ENCODE measurements around the gene LMO7. TPM values are rescaled to one million over a fixed set of nuclear protein-coding genes. Genes with fewer than 3 reads are reported as not detected.
A peak's percentile ranks its signal among the peaks of the same experiment; 100 is the strongest.

The LMO7 gene
- total RNA-seq, 1 experiment from 2014 or later = 20.4 TPM

DNA sequence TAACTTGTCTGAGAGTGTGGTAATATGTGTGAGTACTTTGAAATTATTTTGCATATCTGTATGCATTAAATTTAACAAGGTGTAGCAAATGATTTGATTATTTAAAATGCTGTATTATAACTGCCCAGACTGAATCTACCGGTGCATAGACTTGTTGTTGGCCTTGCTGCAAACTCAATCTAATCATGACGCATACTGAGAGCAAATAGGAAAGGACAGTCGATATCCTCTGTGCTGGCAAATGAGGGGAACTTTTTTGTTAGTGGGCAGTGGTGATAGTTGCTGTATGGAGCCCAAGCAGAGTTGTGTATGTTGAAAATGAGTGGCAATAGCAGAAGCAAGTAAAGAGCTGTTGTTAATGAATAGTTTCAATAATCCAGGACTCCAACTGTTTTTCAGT, 127.4 kb downstream of the LMO7 start:
- H2AK5ac ChIP-seq (ENCODE audit: insufficient read length, low read length) = no peak overlapping the region
- no peak overlapping the region for H3K27ac ChIP-seq (ENCODE audit: insufficient read length, low read depth, low read length)
- H2BK20ac ChIP-seq (ENCODE audit: low read depth, low read length, poor library complexity, severe bottlenecking) = no peak overlapping the region
- Mint-ChIP-seq H3K27ac (peak overlapping the region in 1 of 3 experiments; percentile 40; a peak in 1 of 7 replicates), H3K4me1 (peaks cover 0 to 15% of the 10 kb centered on the region in 2 experiments; a peak in 2 of 4 replicates), H3K27me3 (ENCODE audit: low read depth) (no peaks in the 10 kb centered on the region), H3K9me3 (no peaks in the 10 kb centered on the region; a peak in 1 of 5 replicates), H3K4me3 (no peak overlapping the region), H3K36me3 (ENCODE audit: insufficient read depth in 1 of 3, low read depth in 3 of 3) (peaks cover 0 to 3% (median 3%) of the 10 kb centered on the region in 3 experiments; a peak in 4 of 7 replicates)
- no CpG with 5 or more reads among the region's 3 CpGs for whole genome bisulfite sequencing (ENCODE audit: extremely low coverage, insufficient read length, low lambda C conversion rate)
- H3K9me3 ChIP-seq (ENCODE audit: control insufficient read depth, low read depth, low read length) = no peaks in the 10 kb centered on the region
- H2BK12ac ChIP-seq (ENCODE audit: insufficient read length, low read depth, low read length) = no peak overlapping the region
- no peak overlapping the region for H3K9ac ChIP-seq (ENCODE audit: extremely low read depth, insufficient read length, low read length)
- H3K4me1 ChIP-seq (ENCODE audit: insufficient read depth, low read length) = no peaks in the 10 kb centered on the region
- no peak overlapping the region for H3K14ac ChIP-seq (ENCODE audit: insufficient read depth, low read length)
- no peak overlapping the region for H3K4ac ChIP-seq (ENCODE audit: low read depth, low read length)
- no peaks in the 10 kb centered on the region for H3K79me2 ChIP-seq (ENCODE audit: insufficient read depth, low read length)
- no peak overlapping the region for H2BK120ac ChIP-seq (ENCODE audit: low read depth, low read length, poor library complexity, severe bottlenecking)
- H4K8ac ChIP-seq (replicated peaks; ENCODE audit: insufficient read length, low read depth, low read length) = no peak overlapping the region
- H4K20me1 ChIP-seq (ENCODE audit: control insufficient read depth, insufficient read depth, insufficient read length) = no peaks in the 10 kb centered on the region
- no peak overlapping the region for H3K4me2 ChIP-seq (ENCODE audit: insufficient read depth, insufficient read length, low read length)
- DNase-seq = no peak
- no peaks in the 10 kb centered on the region for H3K79me1 ChIP-seq (ENCODE audit: insufficient read depth, low read depth, low read length, poor library complexity, severe bottlenecking)
- no peak overlapping the region for H4K91ac ChIP-seq (ENCODE audit: insufficient read length, low read depth, low read length)
- H2BK15ac ChIP-seq (ENCODE audit: low read depth, low read length) = no peak overlapping the region
- H4K5ac ChIP-seq (ENCODE audit: insufficient read length, low read depth, low read length) = no peak overlapping the region
- TF ChIP-seq, protein P1, sequence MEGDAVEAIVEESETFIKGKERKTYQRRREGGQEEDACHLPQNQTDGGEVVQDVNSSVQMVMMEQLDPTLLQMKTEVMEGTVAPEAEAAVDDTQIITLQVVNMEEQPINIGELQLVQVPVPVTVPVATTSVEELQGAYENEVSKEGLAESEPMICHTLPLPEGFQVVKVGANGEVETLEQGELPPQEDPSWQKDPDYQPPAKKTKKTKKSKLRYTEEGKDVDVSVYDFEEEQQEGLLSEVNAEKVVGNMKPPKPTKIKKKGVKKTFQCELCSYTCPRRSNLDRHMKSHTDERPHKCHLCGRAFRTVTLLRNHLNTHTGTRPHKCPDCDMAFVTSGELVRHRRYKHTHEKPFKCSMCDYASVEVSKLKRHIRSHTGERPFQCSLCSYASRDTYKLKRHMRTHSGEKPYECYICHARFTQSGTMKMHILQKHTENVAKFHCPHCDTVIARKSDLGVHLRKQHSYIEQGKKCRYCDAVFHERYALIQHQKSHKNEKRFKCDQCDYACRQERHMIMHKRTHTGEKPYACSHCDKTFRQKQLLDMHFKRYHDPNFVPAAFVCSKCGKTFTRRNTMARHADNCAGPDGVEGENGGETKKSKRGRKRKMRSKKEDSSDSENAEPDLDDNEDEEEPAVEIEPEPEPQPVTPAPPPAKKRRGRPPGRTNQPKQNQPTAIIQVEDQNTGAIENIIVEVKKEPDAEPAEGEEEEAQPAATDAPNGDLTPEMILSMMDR (conservative IDR thresholded peaks at IDR 0.05) = no peak
- no peak overlapping the region for H2BK5ac ChIP-seq (ENCODE audit: insufficient read length, low read length)
- no peak overlapping the region for H3K18ac ChIP-seq (ENCODE audit: insufficient read length, low read depth, low read length)
- no peak overlapping the region for H3K56ac ChIP-seq (ENCODE audit: insufficient read length, low read depth, low read length)
- no peak overlapping the region for H3K23ac ChIP-seq (ENCODE audit: insufficient read length, low read depth, low read length)
- H3K23me2 ChIP-seq (ENCODE audit: insufficient read length, low read depth, low read length, poor library complexity, severe bottlenecking) = no peaks in the 10 kb centered on the region
- H2AFZ ChIP-seq (ENCODE audit: low read length) = no peak overlapping the region
- H3K27me3 ChIP-seq (ENCODE audit: insufficient read depth, low read length) = no peaks in the 10 kb centered on the region
- H3T11ph ChIP-seq (ENCODE audit: low read length) = no peak overlapping the region
